Measurements from ENCODE around the gene SDR42E1.
"Not testable (repeated sequence)": the region's sequence is repeated elsewhere in the genome, so short reads cannot be mapped to it uniquely, and the experiment has no call there.

SDR42E1 gene

GRCh38 chr16:81997738-81998137 is 13.5 kb downstream of the SDR42E1 start:
- no peak for DNase-seq

GRCh38 chr16:81996664-81997509 is 14.4 kb downstream of the SDR42E1 start:
- no peak for DNase-seq

DNA sequence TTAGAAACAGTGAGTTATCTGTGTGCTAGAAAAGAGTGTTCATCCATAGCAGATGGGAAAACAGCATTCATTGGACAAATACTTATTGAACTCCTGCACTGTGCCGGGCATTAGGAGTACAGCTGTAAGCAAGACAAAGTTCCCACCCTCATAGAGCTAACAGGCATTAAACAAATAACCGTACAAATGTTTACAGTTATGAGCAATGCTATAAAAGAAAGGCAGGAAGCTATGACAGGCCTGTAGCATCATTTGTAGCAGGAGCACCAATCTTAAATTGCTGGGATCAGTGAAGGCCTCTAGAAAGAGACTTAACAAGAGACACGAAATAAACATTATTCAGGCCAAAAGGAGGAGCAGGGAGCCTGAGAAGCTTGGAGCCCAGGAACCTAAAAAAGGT is 15.6 kb downstream of the SDR42E1 start:
- DNase-seq = no peak

GRCh38 chr16:81994485-81994884 is 16.8 kb downstream of the SDR42E1 start:
- DNase-seq = no peak

- no peak for DNase-seq
These were observed 18.4 kb downstream of the SDR42E1 start for GRCh38 chr16:81992859-81993258.

- DNase-seq = no peak
These were observed 23.6 kb downstream of the SDR42E1 start for GRCh38 chr16:81987706-81988105.

DNA sequence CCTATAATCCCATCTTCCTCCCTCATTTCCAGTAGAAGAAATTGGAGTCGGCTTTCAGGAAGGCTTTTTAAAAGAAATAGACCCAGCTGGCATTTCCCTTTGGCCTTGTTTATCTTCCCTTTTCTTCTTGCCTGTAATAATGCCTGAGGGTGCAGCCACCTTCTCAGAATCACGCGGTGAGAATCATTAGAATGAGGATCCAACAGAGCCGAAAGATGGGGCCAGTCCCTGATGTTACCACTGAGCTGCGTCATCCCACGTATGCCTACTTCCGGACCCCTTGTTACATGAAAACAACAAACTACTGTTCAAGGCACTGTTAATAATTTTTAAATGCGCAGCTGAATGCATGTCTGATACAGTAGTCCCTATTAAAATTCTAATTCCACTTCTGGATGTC is 24.1 kb downstream of the SDR42E1 start:
- no peak for DNase-seq

DNA sequence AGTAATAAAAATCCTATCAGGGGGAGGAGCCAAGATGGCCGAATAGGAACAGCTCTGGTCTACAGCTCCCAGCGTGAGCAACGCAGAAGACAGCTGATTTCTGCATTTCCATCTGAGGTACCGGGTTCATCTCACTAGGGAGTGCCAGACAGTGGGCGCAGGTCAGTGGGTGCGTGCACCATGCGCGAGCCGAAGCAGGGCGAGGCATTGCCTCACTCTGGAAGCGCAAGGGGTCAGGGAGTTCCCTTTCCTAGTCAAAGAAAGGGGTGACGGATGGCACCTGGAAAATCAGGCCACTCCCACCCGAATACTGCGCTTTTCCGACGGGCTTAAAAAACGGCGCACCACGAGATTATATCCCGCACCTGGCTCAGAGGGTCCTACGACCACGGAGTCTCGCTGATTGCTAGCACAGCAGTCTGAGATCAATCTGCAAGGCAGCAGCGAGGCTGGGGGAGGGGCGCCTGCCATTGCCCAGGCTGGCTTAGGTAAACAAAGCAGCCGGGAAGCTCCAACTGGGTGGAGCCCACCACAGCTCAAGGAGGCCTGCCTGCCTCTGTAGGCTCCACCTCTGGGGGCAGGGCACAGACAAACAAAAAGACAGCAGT is 33.8 kb downstream of the SDR42E1 start:
- DNase-seq = not testable (repeated sequence)

DNA sequence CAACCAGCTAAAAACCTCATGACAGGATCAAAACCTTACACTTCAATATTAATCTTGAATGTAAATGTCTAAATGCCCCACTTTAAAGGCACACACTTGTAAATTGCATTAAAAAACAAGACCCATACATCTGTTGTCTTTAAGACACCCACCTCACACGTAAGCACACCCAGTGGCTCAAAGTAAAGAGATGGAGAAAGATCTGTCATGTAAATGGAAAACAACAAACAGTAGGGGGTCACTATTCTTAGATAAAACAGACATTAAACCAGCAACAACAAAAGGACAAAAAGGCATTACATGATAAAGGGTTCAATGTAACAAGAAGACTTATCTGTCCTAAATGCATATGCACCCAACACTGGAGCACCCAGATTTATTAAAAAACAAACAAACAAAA is 35.6 kb downstream of the SDR42E1 start:
- DNase-seq = no peak

- no peak for DNase-seq
These were observed 37.5 kb downstream of the SDR42E1 start for GRCh38 chr16:81973737-81974136.

GRCh38 chr16:81971853-81972252 is 39.4 kb downstream of the SDR42E1 start:
- DNase-seq = no peak

DNA sequence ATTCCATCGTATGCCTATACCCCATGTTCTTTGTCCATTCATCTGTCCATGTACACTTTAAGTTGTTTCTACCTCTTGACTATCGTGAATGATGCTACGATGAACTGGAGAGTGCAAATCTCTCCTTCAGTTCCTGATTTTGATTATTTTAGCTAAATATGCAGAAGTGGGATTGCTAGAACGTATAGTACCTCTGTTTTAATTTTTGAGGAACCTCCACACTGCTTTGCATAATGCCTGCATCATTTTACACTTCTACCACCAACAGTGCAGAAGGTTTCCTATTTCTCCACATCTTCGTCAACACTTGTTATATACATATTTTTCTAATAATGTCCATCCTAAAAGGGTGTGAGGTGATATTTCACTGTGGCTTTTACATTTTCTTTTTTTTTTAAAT is 43.9 kb downstream of the SDR42E1 start:
- no peak for DNase-seq

DNA sequence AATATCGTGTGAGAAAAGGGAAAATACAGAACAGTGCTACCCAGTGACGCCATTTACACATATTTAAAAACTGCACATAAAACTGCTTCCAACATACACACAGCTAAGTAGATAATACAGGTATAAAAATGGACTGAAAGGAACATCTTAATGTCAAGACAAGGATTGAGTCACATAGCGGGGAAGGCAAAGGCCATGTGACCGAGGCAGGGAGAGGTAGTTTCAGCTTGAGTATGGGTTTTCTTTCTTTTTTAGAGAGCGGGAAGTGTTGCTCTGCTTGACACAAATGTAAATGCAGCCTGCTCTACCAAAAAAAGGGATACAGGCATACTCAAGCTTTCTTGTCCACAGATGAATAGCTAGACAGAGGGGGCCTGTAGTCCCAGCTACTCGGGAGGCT is 46.5 kb downstream of the SDR42E1 start:
- no peak for DNase-seq

DNA sequence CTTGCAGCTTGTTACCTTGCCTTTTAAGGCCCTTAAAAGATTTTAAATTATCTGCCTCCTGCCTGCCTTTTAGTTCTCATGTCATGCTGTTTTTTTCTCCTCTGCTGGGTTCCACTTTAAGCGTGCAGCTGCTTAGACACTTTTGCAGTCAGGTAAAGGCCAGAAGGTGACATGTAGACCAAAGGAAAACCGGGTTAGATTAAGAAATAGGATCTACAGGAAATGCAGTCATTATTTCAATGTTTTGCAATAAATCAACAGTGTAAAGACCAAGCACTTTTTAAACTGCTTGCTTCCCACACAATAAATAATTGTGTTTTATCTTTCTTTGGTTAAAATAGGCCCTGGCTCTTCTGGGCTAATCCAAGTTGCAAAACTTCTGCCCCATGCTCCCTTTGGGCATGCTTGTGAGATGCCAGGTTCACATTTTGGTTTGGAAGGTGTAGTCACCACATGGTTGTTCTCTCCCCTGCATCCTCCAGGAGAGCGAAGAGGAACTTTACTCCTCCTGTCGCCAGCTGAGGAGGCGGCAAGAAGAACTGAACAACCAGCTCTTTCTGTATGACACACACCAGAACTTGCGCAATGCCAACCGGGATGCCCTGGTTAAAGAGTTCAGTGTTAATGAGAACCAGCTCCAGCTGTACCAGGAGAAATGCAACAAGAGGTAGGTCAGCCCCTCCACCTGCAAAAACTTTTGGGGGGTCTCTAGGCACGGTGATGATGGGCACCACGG is 54.9 kb downstream of the SDR42E1 start:
- no peak for DNase-seq

DNA sequence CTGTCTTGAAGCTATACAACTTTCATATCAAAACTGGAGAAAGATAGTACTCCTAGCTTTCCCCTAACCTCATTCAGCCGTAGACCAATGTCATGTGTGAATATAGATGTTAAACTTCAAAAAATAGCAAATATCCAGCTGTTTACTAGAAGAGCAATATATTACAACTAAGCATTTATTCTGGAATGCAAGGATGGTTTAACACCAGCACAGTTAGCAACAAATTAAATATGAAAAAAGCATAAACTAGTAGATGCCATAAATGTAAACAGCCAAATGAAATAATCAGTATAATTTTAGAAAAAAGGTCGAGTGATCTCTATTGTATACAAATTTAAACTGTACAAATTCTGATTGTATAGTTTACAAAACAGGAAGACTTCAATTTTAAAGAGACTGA is 59.7 kb downstream of the SDR42E1 start:
- no peak for DNase-seq

DNA sequence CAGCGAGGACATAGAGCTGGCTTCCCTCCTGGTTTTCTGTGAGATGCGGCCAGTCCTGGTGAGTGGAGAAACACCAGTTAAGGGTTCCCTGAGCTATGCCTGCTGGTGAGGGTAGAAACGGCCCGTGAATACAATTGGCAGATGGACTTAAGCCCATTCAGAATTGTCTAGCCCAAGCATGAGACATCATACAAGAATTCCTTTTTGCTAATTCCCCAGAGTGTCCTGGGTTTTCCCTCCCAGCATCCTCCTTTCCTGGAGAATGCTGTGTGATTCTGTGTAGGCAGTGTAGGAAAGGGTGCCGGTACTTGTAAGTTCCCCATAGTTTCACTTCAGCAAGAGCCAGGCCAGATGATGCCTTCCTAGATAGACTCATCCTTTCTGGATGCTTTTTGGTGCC is 65.1 kb downstream of the SDR42E1 start:
- no peak for DNase-seq

- DNase-seq = no peak
These were observed 65.6 kb downstream of the SDR42E1 start for GRCh38 chr16:81945665-81946064.

GRCh38 chr16:81942007-81942601 is 69.2 kb downstream of the SDR42E1 start:
- no peak for DNase-seq

GRCh38 chr16:81940781-81941560 is 70.3 kb downstream of the SDR42E1 start:
- no peak for DNase-seq

GRCh38 chr16:81939164-81940056 is 71.9 kb downstream of the SDR42E1 start:
- no peak for DNase-seq

Data from activated T-cell treated with anti-CD3 and anti-CD28 coated beads, Interleukin-2, amount 50 U/mL, for 1 hour (primary cell).